HepG2 (cell line): ENCODE measurements around the gene SLC34A3. TPM values are rescaled to one million over a fixed set of nuclear protein-coding genes. Genes with fewer than 3 reads are reported as not detected.
A peak's percentile ranks its signal among the peaks of the same experiment; 100 is the strongest.

Source experiments
- ATAC-seq: fragments of 200-7000 bp; cut with Tn5 transposase; 3 replicates; pipeline ENCODE4 v1.9.1; 2020; ENCODE audit warnings: mild to moderate bottlenecking, moderate library complexity
- BruUV-seq: library from RNA; stranded (reverse); fragments of 400-500 nt; replicated peaks from 2 replicates; lab custom pipeline; 2021; lab: Mats Ljungman, UMichigan
- CTCF ChIA-PET: fragments of 300-600 bp; formaldehyde crosslinking; extraction: SDS; loops from one replicate; lab custom pipeline; 2021; ENCODE audit warnings: low total read pairs, inconsistent platforms, low intra/inter-chr PET ratio; lab: Yijun Ruan, JAX
- POLR2A ChIA-PET: fragments of 350-600 bp; sonication (Branson Sonifier 250); formaldehyde crosslinking; loops from one replicate; lab custom pipeline; 2020; ENCODE audit warnings: antibody characterized with exemption, inconsistent platforms; lab: Yijun Ruan, JAX
- DNase-seq: peaks from one replicate; pipeline ENCODE4 v3.0.0-alpha.2; 2015; ENCODE audit warnings: low spot score
- FAIRE-seq: peaks from 3 replicates; lab custom pipeline; 2011; peaks lifted over from hg19 to GRCh38; lab: Jason Lieb, UNC
- H2AFZ ChIP-seq: one replicate; pipeline ENCODE4 v1.6.1; 2011; ENCODE audit warnings: low read length, inconsistent platforms
- H3K27ac ChIP-seq: fragments of 300-600 bp; 3 replicates; pipeline ENCODE4 v1.8.0; 2011; ENCODE audit warnings: mixed run types, mild to moderate bottlenecking, mixed read lengths, low read length, inconsistent platforms; ENCODE audit not compliant: insufficient read depth; ENCODE audit errors: extremely low read length
- H3K27me3 ChIP-seq, 2 experiments: fragments of 200-600 bp in 1 of 2; 2 replicates in 1 of 2; 3 replicates in 1 of 2; pipeline versions ENCODE4 v1.6.0 to v1.8.0; 2011; ENCODE audit warnings: low read length in 2 of 2, mild to moderate bottlenecking in 2 of 2, moderate library complexity in 2 of 2, inconsistent platforms in 1 of 2; ENCODE audit not compliant: insufficient read depth in 2 of 2, control insufficient read depth in 1 of 2
- H3K36me3 ChIP-seq, 2 experiments: fragments of 200-600 bp in 1 of 2; replicated peaks in 1 of 2; 2 replicates in 1 of 2; 3 replicates in 1 of 2; pipeline versions ENCODE4 v1.5.1 to v1.8.0; 2011; ENCODE audit warnings: low read length in 2 of 2, inconsistent platforms in 1 of 2; ENCODE audit not compliant: insufficient read depth in 2 of 2, control insufficient read depth in 1 of 2
- H3K4me1 ChIP-seq: 2 replicates; pipeline ENCODE4 v1.5.1; 2012; ENCODE audit warnings: low read length, inconsistent platforms; ENCODE audit not compliant: insufficient read depth
- H3K4me2 ChIP-seq: 2 replicates; pipeline ENCODE4 v1.6.0; 2011; ENCODE audit warnings: low read depth, low read length, inconsistent platforms
- H3K4me3 ChIP-seq, 3 experiments: fragments of 200-600 bp in 1 of 3; sonication (generic), shearing (Covaris generic) in 1 of 3; replicated peaks in 1 of 3; 2 replicates each; pipeline ENCODE4 v1.5.1; 2011 to 2016; ENCODE audit warnings: low read length in 3 of 3, inconsistent platforms in 2 of 3, low read depth in 2 of 3, mild to moderate bottlenecking in 2 of 3, control low read depth in 1 of 3, mixed read lengths in 1 of 3; ENCODE audit not compliant: insufficient read depth in 1 of 3
- H3K79me2 ChIP-seq: one replicate; pipeline ENCODE4 v1.6.1; 2011; ENCODE audit warnings: low read length, inconsistent platforms; ENCODE audit not compliant: insufficient read depth
- H3K9ac ChIP-seq: 2 replicates; pipeline ENCODE4 v1.6.0; 2011; ENCODE audit warnings: mild to moderate bottlenecking, low read depth, low read length, inconsistent platforms; ENCODE audit not compliant: insufficient read depth
- H3K9me3 ChIP-seq: 2 replicates; pipeline ENCODE4 v1.5.1; 2012; ENCODE audit warnings: mild to moderate bottlenecking, low read length
- H4K20me1 ChIP-seq: 2 replicates; pipeline ENCODE4 v1.6.0; 2011; ENCODE audit warnings: inconsistent platforms, mild to moderate bottlenecking, low read length, moderate library complexity; ENCODE audit not compliant: insufficient read depth
- ARID2 ChIP-seq: sonication (generic); formaldehyde crosslinking; IDR thresholded peaks from 2 replicates; pipeline ENCODE4 v1.8.1; 2022; ENCODE audit warnings: mild to moderate bottlenecking, missing genetic modification reagents, borderline replicate concordance
- HNF4A ChIP-seq: sonication (generic); formaldehyde crosslinking; IDR thresholded peaks from 2 replicates; pipeline ENCODE4 v1.4.0; 2020; ENCODE audit warnings: missing genetic modification reagents
- MYPOP ChIP-seq: sonication (generic); formaldehyde crosslinking; IDR thresholded peaks from 2 replicates; pipeline ENCODE4 v1.8.1; 2023; ENCODE audit warnings: mild to moderate bottlenecking, moderate library complexity, missing genetic modification reagents
- SAP130 ChIP-seq: IDR thresholded peaks from 2 replicates; pipeline ENCODE4 v1.6.1; 2016; ENCODE audit warnings: low read depth
- SP140L ChIP-seq: sonication (generic); formaldehyde crosslinking; IDR thresholded peaks from 2 replicates; pipeline ENCODE4 v1.4.0; 2020; ENCODE audit warnings: missing genetic modification reagents, borderline replicate concordance
- TRIM22 ChIP-seq: fragments of 450-650 bp; IDR thresholded peaks from 2 replicates; pipeline ENCODE4 v1.6.1; 2017
- UBTF ChIP-seq: sonication (generic); formaldehyde crosslinking; IDR thresholded peaks from 2 replicates; pipeline ENCODE4 v1.4.0; 2020; ENCODE audit warnings: mild to moderate bottlenecking, missing genetic modification reagents
- YEATS2 ChIP-seq: sonication (generic); formaldehyde crosslinking; IDR thresholded peaks from 2 replicates; pipeline ENCODE4 v1.4.0; 2020; ENCODE audit warnings: missing genetic modification reagents, borderline replicate concordance
- ZFX ChIP-seq: sonication (generic); formaldehyde crosslinking; IDR thresholded peaks from 2 replicates; pipeline ENCODE4 v1.4.0; 2020; ENCODE audit warnings: mild to moderate bottlenecking, low read depth, missing genetic modification reagents, moderate library complexity
- ZFY ChIP-seq: sonication (generic); formaldehyde crosslinking; IDR thresholded peaks from 2 replicates; pipeline ENCODE4 v1.4.0; 2020; ENCODE audit warnings: missing genetic modification reagents
- ZNF446 ChIP-seq: sonication (generic); formaldehyde crosslinking; IDR thresholded peaks from 2 replicates; pipeline ENCODE4 v1.5.0; 2020; ENCODE audit warnings: mild to moderate bottlenecking, missing genetic modification reagents
- ZNF574 ChIP-seq: sonication (generic); formaldehyde crosslinking; IDR thresholded peaks from 2 replicates; pipeline ENCODE4 v1.4.0; 2020; ENCODE audit warnings: missing genetic modification reagents
- ZNF614 ChIP-seq: IDR thresholded peaks from 2 replicates; pipeline ENCODE4 v1.6.1; 2018; ENCODE audit warnings: missing biosample characterization, missing genetic modification reagents, inconsistent platforms, borderline replicate concordance
- ZNF709 ChIP-seq: sonication (generic); formaldehyde crosslinking; IDR thresholded peaks from 2 replicates; pipeline ENCODE4 v1.5.0; 2020; ENCODE audit warnings: mild to moderate bottlenecking, missing genetic modification reagents
- ZNF784 ChIP-seq: sonication (generic); formaldehyde crosslinking; IDR thresholded peaks from 2 replicates; pipeline ENCODE4 v1.5.1; 2020; ENCODE audit warnings: missing genetic modification reagents, mild to moderate bottlenecking, borderline replicate concordance
- WGBS: methylation state at CpG from one replicate; pipeline ENCODE4 v1.1.6; 2017; ENCODE audit warnings: low lambda C conversion rate; 5-methylcytosine and 5-hydroxymethylcytosine counted together
- in situ Hi-C: cut with HindIII; loops from 2 replicates; pipeline ENCODE4 v1.10.0; 2017; ENCODE audit warnings: low pct_unique_long_range_greater_than_20kb; ENCODE audit not compliant: extremely low pct_ligation_motif_present
- intact Hi-C: fragments of 100-400 bp; cut with micrococcal nuclease; formaldehyde crosslinking; loops from one replicate; pipeline ENCODE4 v1.10.0; 2022; ENCODE audit not compliant: unreplicated experiment
- polyA plus RNA-seq, 8 experiments: library from polyadenylated mRNA; depleted of rRNA in 3 of 8; stranded (reverse) in 7 of 8; unstranded in 1 of 8; fragments of >200 nt; fragmentation: Illumina TruSeq in 4 of 8; extraction: Trizol in 4 of 8; gene quantifications; 2 replicates each; pipeline versions ENCODE4 v1.2.1 to v1.2.3, GENCODE V29; 2011 to 2016; ENCODE audit warnings: low read depth in 4 of 8, missing spikeins in 1 of 8, mixed read lengths in 1 of 8; ENCODE audit not compliant: insufficient read depth in 1 of 8
- total RNA-seq, 5 experiments: library from RNA; depleted of rRNA; stranded (reverse); fragments of >200 nt; fragmentation: Illumina TruSeq; extraction: Trizol; gene quantifications; 2 replicates each; pipeline ENCODE4 v1.2.3, GENCODE V29; 2016; ENCODE audit warnings: low read depth in 1 of 5

Gene SLC34A3
- total and polyA plus RNA-seq, 2 of the 13 experiments (the other 11 are each of a cell fraction or from before 2014, with no cell fraction given): 0.07 to 1.0 TPM

- peak overlapping the region; percentile 73 for H3K9ac ChIP-seq
- DNase-seq (no peak), FAIRE-seq (no peak), ATAC-seq (no peak)
- H3K4me3 ChIP-seq: peak overlapping the region; percentile 71 to 75 (median 72)
- CTCF ChIA-PET: interaction anchor here (1.3 kb wide), 1 partner anchor 10 kb away, joined by 4 read pairs; the partner anchor contains the start of genes ANAPC2 and SSNA1
- H3K27ac ChIP-seq: peak overlapping the region; percentile 47
- POLR2A ChIA-PET: interaction anchor here (0.8 to 3.0 kb wide), 14 partner anchors 10 to 81 kb away, joined by 3 to 47 read pairs (median 5); partner anchors contain the start of genes ANAPC2, RNF208, SSNA1 and TUBB4B
- H4K20me1 ChIP-seq: no peaks in the 10 kb centered on the region; the same call in 1 of the 2 replicates
- intact Hi-C loops (no loop called here), in situ Hi-C loops (no loop called here)
- H3K79me2 ChIP-seq: peaks cover 61% of the 10 kb centered on the region
- H2AFZ ChIP-seq: no peak overlapping the region
- H3K4me1 ChIP-seq: peaks cover 75% of the 10 kb centered on the region
- no peaks in the 10 kb centered on the region; a peak in 1 of 5 replicates for H3K36me3 ChIP-seq
- H3K4me2 ChIP-seq: peak overlapping the region; percentile 90
- 15% methylated on average over 4 of the region's 11 CpGs for WGBS
- BruUV-seq: no TSS peak
- no peaks in the 10 kb centered on the region for H3K27me3 ChIP-seq
- H3K9me3 ChIP-seq: no peaks in the 10 kb centered on the region
- TF ChIP-seq ZNF784: peak; percentile 45; the same call in 1 of the 2 replicates
- TF ChIP-seq SAP130 (CRISPR knock-in tag): peak; percentile 16; the same call in 1 of the 2 replicates
- no peak for TF ChIP-seq ZNF614 (CRISPR knock-in tag)
- peak; percentile 31; the same call in 1 of the 2 replicates for TF ChIP-seq ZFY (CRISPR knock-in tag)
- no peak for TF ChIP-seq SP140L (CRISPR knock-in tag)
- peak; percentile 50; the same call in 1 of the 2 replicates for TF ChIP-seq UBTF (CRISPR knock-in tag)
- TF ChIP-seq ZFX (CRISPR knock-in tag): 0 out of 2 replicates have a peak, but pooled peaks have one; percentile 3
- peak; percentile 13; the same call in 1 of the 2 replicates for TF ChIP-seq ARID2 (CRISPR knock-in tag)
- TF ChIP-seq ZNF574: peak; percentile 24; the same call in 1 of the 2 replicates
- no peak for TF ChIP-seq TRIM22
- TF ChIP-seq MYPOP: no peak
- TF ChIP-seq YEATS2 (CRISPR knock-in tag): no peak
- 0 out of 2 replicates have a peak, but pooled peaks have one; percentile 48 for TF ChIP-seq ZNF446 (CRISPR knock-in tag)
- 0 out of 2 replicates have a peak, but pooled peaks have one; percentile 38 for TF ChIP-seq ZNF709 (CRISPR knock-in tag)
- TF ChIP-seq HNF4A: 0 out of 2 replicates have a peak, but pooled peaks have one; percentile 4
Observed at GRCh38 chr9:137198902-137199283, 31.8 kb upstream of the SLC34A3 start.
